GM18873 (cell line): ENCODE data around the gene TXLNB.

ENCODE experiments used
- ATAC-seq: cut with Tn5 transposase; IDR thresholded peaks from one replicate; pipeline ENCODE4 v1.9.1; 2021; ENCODE audit warnings: mild to moderate bottlenecking, moderate library complexity, moderate number of reproducible peaks; ENCODE audit not compliant: unreplicated experiment, low FRiP score

Gene TXLNB

DNA sequence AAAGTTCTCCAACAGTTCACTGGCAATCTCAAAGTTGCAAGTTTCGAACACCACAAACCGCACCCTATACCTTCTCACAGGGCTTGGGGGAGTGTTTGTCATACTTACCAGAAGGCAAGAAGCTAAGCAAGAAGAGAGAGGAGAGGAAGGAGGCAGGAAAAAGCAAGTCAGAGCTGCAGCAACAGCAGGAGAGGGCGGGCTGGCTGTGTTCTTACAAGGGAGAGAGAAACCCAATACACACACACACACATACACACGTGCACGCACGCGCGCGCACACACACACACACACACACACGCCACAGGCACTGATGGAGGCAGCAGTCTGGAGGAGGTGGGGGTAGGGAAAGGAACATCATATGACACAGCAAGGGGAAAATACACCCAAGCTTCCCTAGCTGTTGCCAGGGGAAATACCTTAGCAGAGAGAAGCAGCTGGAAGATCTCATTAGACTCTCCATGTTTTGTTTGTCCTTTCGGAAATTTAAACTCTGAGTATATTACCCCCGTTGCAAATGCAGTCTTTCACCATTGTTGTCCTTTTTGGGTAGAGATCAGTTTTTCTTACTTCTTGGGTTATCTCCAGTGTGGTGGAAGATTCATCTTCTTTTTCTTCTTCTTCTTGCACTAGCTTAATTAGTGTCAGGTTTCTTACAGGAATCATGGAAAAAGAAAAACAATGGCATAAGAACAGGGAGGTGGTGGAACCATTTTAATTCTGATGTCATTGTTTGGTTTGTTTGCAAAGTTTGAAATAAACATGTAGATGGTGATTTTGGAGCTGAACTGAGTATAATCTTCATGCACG, at the start of gene TXLNB:
TSS of gene TXLNB (minus strand) at position 186 of the 807 bp plus-strand sequence. CDS start 3,099 bp downstream, outside the sequence.
- ATAC-seq: peak; percentile 63

DNA sequence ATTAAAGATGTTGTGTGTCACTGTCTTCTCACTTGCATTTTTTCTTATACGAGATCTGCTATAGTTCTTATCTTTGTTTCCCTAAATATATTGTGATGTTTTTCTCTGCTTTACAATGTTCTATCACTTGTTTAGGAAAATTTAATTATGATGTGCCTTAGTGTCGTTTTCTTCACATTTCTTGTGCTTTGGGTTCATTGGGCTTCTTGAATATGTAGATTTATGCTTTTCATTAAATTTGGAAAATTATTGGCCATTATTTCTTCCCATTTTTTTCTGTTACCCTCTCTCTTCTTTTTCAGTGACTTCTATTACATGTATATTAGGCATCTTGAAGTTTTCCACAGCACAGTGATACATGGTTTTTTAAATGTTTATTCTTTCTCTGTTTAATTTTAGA, 49.3 kb upstream of the TXLNB start:
- ATAC-seq: no peak

DNA sequence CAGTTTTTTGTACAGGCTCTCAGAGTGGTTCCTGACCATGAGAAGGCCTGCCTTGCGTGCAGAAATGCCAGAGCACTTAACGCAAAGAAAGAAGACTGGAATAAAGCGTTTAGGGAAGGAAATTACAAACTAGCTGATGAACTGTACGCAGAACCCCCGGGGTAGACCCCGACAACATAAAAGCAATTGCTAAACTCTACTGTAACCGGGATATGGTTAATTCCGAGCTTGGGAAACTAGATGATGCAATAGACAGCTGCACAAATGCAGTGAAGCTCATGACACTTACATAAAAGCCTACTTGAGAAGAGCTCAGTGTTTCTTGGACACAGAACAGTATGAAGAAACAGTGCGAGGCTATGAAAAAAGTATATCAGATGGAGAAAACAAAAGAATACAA, 47.0 kb upstream of the TXLNB start:
- ATAC-seq: no peak

DNA sequence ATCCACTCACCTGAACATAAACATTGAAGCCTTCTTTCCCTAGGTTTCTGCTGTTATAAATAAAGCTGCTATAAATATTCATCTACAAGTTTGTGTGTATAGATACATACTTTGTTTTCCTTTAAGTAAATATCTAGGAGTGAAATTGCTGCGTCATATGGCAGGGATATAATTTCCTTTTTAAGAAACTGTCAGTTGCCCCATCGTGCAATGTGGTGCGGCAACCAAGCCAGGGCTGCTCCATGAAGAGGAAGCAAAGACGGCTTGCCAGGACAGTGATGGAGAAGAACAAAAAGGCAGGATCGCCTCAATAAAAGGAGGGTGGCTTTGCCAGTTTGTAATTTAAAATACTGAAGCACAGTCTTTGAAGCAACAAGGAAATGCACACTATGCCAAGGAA, 46.0 kb upstream of the TXLNB start:
- no peak for ATAC-seq

DNA sequence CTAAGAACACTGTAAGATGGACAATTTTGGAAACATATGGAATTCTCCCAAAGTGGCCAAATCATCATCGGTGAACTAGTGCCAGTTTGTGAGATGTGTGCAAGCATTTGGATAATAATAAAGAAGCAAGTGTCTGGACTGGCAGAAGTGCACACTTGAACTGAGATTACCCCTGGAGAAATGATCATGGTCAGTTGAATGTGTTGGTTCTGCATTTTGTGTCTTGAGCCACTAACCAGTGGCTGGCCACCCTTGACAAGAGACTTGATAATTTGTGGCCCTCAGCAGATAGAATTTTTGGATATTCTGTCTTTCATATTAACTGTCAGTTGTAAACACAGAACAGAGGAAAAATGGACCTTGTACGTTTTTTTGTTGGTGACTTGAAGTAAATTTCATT, 45.2 kb upstream of the TXLNB start:
- ATAC-seq: no peak

DNA sequence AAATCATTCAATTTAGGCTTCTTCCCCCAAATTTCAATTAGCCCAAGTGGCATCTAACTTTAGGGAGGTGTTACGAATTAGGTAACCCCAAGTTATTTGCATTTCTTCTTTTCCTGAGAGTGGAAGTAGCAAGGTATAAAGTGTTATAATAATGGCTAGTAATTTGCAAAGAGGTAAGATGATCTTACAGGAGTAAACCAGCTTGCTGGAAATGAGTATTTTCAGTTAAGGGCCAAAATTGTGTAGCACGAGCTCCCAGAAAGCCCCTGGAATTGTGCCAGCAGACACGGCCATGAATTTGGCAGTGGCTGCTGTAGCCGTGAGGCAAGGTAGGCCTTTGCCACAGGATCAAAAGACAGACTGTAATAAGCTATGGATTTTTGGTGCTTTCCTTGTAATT, 44.7 kb upstream of the TXLNB start:
- no peak for ATAC-seq

DNA sequence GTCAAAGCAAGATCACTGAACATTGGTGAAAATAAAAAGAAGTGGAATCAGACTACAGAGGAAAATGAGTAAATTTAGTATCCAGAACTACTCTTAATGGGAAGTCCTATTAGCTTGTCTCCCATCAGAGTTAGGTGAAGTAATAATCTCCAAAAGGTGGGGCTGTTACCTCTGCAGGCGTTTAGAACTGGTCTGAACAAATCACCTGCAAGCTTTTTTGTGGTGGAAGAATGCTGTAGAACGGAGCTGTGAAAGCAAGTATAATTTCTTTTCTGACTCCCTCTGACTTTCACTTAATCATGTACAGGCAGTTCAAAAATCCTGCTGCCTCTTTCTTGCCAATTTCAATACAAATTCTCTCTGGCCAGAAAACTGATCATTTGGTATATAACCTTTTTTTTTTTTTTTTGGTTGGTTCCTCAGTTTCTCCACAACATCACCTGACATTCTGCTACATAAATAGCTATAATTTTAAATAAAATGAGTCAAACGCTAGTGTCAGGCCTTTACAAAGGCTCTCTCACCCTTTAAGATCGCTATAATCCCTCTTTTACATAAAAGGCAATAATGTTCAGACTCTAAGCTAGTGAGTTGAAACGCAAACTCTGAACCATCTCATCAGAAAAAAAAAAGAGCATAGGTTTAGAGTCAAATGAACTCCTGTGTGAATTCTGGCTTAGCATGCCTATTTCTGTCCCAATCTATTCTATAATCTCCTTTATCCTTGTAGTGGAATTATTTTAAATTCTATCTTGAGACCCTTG, 43.8 kb upstream of the TXLNB start:
- ATAC-seq: no peak

DNA sequence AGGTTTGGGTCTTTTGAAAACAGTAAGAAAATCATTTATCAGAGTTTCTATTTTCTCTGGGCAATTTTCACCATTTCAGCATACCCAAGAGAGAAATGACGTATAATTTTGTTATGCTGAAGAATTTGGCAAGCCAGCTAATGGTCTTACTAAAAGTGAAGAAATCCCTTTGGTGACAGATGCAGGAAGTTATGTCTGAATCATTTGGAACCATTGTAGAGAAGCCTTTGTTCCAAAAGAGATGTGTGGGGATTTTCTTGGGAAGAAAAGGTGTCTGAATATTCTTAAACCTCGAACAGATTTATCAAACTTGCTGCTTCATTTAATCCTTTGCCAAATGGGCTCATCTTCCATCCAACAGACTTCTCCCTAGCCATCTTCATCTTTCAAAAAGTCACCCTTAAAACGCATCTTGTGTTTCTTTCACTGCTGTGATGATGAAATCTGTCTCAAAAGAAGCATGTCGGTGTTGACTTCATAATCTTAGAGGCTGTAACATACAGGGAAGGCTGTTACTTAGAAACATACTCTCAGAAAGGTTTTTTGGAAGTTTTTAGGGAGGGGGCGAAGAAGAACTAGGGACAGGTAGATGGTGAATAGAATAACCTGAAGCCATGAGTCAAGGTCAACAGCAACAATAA, 43.1 kb upstream of the TXLNB start:
- no peak for ATAC-seq

DNA sequence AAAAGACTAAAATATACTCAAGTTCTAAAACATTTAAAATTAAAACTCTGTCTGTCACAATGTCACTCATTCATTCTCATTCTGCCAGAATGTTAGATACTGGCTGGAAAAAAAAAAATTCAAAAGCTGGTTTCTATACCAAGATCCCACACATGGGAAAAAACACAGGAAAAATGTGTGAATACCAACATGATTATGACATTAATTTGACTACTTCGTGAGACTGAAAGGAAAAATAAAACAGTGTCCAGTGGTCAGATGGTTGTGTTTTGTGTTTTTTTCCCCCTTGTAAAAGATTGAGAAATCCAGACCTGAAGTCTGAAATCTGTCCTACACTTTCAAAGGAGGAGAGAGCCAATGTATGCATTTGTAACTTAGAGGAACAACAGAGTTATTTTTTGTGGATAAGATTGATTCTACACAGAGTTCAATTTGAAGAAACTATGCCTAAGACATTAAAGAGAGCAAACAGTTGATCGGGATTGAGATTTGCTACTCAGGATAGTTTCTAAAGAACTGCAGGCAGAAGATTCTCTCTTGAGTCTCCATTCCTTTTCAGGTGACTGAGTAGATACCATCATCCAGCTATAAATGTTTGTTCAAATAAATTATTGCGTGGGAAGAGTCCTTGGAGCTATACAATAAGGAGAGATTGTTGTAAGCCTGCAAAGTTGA, 39.2 kb upstream of the TXLNB start:
- no peak for ATAC-seq

DNA sequence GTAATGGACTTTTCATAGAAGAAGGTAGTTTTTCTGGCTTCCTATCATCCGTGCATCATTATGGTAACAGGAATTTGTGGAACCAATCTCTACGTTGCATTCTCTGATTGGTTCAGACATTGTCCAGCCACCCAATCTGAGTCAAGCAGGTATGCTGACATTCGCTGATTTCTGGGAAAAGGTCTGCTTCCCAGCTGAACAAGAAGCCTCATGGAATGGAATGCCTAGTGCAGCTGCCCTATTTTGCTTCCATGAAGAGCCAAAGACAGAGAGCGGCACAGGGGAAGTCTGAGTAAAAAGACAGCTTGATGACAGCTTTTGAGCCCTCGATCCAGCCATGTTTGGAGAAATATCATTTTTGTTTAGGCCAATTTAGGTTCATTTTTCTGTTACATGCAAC, 38.5 kb upstream of the TXLNB start:
- ATAC-seq: no peak

DNA sequence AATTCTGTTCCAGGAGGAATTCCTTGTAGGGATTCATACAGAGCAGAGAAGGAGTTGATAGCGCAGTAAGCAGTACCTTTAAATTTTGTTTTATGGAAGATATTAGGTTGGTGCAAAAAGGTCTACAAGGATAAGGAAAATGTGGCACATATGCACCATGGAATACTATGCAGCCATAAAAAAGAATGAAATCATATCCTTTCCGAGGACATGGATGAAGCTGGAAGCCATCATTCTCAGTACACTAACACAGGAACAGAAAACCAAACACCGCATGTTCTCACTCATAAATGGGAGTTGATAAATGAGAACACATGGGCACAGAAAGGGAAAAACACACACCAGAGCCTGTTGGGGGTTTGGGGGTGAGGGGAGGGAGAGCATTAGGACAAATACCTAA, 37.4 kb upstream of the TXLNB start:
- no peak for ATAC-seq

DNA sequence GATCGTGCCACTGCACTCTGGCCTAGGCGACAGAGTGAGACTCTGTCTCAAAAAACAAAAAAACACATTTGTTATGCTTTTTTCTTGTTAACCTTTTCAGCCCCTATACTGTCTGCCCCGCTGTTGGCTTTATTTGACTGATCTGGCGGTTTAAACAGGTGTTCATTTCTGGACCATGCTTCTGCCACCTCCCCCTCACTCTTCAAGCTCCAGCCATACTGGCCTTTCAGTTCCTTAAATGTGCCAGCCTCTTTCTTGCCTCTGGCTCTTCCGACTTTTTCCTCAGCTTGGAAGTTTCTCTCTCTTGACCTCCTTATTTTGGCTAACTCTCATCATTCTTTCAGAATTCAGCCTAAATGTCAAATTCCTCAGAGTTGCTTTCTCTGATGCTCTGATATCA, 35.2 kb upstream of the TXLNB start:
- ATAC-seq: peak; percentile 71

DNA sequence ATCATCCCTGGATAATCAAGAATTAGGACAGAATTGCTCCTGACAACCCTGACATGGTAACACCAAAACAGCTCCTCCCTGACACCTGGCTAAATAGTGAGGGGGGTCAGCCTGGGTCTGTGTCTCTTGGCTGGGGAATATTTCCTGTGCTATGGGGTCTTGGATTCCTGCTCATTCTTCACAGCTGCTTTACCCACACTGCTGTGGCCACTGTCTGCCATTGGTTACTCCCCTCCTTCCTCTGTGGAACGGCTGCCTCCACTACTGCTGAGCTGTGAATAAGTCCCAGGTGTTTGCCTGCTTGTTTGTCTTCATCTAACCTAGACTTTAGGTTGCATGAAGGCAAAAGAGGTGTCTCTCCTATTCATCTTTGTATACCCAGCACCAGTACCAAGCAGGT, 33.9 kb upstream of the TXLNB start:
- no peak for ATAC-seq

DNA sequence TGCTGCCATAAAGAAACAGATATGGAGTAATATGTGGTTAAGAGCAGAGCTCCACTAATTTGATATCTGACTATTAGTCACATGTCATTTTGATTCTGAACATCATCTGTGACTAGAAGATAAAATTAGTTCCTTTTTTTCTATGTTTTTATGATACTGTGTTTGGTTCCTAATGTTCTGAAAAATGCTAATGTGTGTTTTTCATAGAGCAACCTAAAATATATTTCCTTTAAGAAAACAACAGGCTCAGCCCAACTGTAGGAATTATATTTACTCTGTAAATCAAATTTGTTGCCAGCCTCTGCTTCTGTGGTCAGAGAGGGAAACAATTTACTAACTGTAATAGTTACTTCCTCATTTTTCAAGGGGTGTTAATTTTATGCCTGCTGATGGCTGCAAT, 33.3 kb upstream of the TXLNB start:
- ATAC-seq: peak; percentile 33

DNA sequence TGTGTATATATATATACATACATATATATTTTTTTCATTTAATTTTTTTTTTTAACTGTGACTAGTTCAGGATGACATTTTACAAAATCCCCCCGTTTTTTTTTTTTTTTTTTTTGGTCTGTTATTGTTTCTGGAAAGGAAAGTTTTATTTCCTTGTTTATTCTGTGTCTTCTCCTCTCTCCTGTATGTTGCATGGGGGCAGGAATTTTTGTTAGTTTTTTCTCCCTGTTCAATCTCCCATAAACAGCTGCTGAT, 32.4 kb upstream of the TXLNB start:
- ATAC-seq: no peak

DNA sequence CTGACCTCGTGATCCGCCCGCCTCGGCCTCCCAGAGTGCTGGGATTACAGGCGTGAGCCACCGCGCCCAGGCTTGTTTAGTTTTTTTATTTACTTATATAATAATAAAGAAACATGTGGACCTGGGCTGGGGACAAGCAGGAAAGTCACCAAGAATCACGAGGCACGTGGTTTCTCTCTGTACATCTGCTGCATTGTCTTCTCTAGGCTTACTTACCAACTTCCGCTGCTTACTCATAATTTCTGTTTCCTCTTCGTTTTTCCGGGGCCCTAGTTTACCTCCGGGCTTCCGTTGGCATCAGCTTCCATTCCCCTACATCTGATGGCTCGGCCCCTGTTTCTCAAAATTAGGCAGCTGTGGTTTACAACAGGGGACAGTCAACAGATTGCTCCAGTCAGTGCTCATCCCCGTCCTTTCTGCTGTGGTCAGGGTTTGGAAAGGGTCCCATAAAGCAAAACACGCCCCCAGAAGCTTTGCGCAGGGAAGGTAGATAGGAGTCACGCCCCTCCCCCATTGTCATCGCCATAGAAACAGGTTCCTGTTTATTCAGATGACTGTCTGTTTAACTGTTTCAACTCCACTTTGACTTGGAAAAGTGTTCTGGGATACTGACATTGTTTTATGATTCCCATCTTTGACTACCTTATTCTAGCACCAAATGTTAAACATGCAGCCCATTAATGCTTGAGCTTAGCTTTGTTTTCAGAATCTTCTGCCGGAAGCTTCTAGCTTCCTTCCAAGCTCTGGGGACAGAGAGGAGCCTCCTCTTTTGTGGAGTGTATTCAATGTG, 31.9 kb upstream of the TXLNB start:
- no peak for ATAC-seq

DNA sequence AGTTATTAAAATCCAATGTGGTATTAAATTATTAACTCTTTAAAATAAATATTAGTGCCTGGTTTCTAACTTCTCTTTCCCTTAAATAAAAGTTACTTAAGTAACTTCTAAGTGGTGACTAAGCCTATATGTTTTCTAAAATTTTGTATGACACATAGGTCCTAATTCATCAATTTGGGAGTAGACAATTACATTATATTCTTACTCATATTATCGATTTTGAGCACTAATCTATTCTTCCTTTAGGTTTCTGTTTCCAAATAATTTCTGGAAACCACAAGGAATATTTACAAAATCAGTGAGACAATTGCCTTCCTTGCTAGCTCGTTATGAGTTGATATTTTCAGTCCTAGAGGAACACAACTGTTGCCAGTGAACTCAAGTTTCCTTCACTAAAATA, 28.3 kb upstream of the TXLNB start:
- ATAC-seq: no peak

DNA sequence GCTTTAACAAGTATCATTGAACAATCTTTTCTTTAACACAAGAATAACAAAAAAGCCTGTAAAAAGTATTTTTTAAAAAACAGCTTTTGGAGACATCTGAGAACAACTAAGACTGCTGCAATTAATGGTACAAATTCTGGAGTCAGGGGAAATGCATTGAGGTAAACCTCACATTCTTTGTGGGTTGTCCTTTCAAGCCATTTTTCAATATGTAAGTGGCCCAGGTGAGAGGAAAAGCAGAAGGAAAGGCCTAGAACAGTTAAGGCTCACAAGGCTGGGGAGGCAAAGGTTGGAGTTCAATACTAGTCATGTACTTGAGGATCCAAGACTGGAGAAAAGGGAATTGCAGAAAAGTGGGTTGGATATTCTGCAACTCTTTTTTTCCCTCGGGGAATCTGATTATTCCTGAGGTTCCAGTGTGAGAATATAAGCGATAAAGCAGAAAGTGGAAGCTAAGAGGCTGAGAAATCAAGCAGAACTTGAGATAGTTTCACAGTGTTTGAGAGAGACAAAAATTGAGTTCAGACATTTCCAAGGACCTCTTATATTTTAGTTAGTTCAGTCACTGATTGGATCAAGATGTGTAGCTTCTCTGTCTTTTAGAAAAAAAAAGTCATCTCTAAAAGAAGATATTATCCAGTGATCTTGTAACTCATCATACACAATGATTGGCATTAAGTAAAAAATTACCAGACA, 25.0 kb upstream of the TXLNB start:
- ATAC-seq: no peak

DNA sequence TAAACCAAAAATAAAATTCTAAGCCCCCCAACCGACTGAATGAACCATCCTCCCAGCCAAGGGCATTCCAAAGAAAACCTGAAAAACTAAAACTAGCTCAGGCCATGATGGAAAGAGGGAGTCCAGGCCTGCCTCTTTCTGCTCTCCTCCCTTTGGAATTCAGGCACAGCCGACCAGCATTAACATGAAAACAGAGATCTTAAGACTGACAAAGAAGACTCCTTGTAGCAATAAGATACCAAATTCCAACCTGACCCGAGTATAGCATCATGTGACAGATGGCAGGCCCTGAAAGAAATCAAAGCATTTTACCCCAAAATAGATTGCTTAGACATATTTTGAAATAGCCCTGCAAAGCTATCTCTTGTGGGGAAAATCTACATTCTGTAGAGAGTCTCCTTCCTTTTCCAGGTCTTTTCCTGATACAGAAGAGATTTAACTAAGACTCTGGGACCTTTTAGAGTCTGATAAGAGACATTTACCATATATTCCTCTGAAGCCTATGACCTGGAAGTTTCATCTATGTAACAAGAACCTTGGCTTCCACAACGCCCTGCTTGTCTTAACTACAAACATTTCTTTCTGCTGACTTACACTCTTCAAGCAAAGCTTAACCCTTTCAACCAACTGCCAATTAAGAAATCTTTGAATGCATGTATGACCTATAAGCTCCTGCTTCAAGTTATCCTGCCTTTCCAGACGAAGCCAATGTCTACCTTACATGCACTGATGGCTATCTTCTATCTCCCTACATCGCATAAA, 22.2 kb upstream of the TXLNB start:
- no peak for ATAC-seq
